AG04449 (cell line): Measurements from ENCODE around the gene HDGFL3.

Source experiments
- CTCF ChIA-PET: fragments of 350-600 bp; formaldehyde crosslinking; extraction: SDS; loops from one replicate; lab custom pipeline; 2021; ENCODE audit warnings: antibody characterized with exemption; lab: Yijun Ruan, JAX
- POLR2A ChIA-PET: fragments of 400-600, 350-600 bp; formaldehyde crosslinking; extraction: SDS; loops from one replicate; lab custom pipeline; 2020; ENCODE audit warnings: antibody characterized with exemption, inconsistent platforms; lab: Yijun Ruan, JAX
- DNase-seq: peaks from one replicate; pipeline ENCODE4 v3.0.0-alpha.2; 2010; ENCODE audit warnings: low read depth, low spot score
- H3K4me3 ChIP-seq: 2 replicates; pipeline ENCODE4 v1.5.1; 2011; ENCODE audit warnings: low read depth, mild to moderate bottlenecking, control low read depth, low read length
- CTCF ChIP-seq: IDR thresholded peaks from one replicate; pipeline ENCODE4 v1.5.1; 2011; ENCODE audit warnings: mild to moderate bottlenecking, moderate library complexity, low read length, control low read depth, inconsistent platforms; ENCODE audit not compliant: insufficient read depth; ENCODE audit errors: missing control alignments

The HDGFL3 gene

GRCh38 chr15:83107841-83108181 lies 99.8 kb downstream of the HDGFL3 start:
- CTCF ChIA-PET, result interaction anchor here (1.5 kb wide), 1 partner anchor 96 kb away, joined by 4 read pairs; the partner anchor contains the start of gene C15orf40
- TF ChIP-seq CTCF, result no peak
- DNase-seq, result no peak
- peak overlapping the region; percentile 56 for H3K4me3 ChIP-seq
- POLR2A ChIA-PET, result interaction anchor here (1.0 kb wide), 1 partner anchor 41 kb away, joined by 3 read pairs; the partner anchor contains the start of gene BTBD1

GRCh38 chr15:83106994-83107840 lies 100.4 kb downstream of the HDGFL3 start, which contains the start of gene TM6SF1:
TSS of gene TM6SF1 (plus strand) at chr15:83107645. CDS start at chr15:83107681, 36 bp downstream.
- no peak for DNase-seq
- ChIA-PET POLR2A (interaction anchor here (0.7 to 1.0 kb wide), 2 partner anchors 40 to 338 kb away, joined by 3 read pairs; partner anchors contain the start of gene BTBD1), CTCF (interaction anchor here (1.2 kb wide), 1 partner anchor 9 kb away, joined by 5 read pairs; no protein-coding TSS in a partner anchor)
- TF ChIP-seq CTCF, result no peak
- peak within 1 kb of the TSS; percentile 56 for H3K4me3 ChIP-seq

GRCh38 chr15:83105440-83105839 lies 102.2 kb downstream of the HDGFL3 start:
- no peak for DNase-seq
- no peak for TF ChIP-seq CTCF
- POLR2A ChIA-PET, result no interaction called here
- H3K4me3 ChIP-seq, result no peak overlapping the region
- CTCF ChIA-PET, result no interaction called here

GRCh38 chr15:83104141-83104540 lies 103.5 kb downstream of the HDGFL3 start:
- no peak overlapping the region for H3K4me3 ChIP-seq
- TF ChIP-seq CTCF, result no peak
- DNase-seq, result no peak
- ChIA-PET CTCF (interaction anchor here (0.7 kb wide), 1 partner anchor 93 kb away, joined by 3 read pairs; the partner anchor contains the start of gene C15orf40), POLR2A (no interaction called here)

- CTCF ChIA-PET, result no interaction called here
- H3K4me3 ChIP-seq, result no peak overlapping the region
- no peak for DNase-seq
- POLR2A ChIA-PET, result no interaction called here
- no peak for TF ChIP-seq CTCF
Observed at GRCh38 chr15:83102346-83102745, 105.3 kb downstream of the HDGFL3 start.

- TF ChIP-seq CTCF, result no peak
- ChIA-PET POLR2A (no interaction called here), CTCF (no interaction called here)
- no peak overlapping the region for H3K4me3 ChIP-seq
- DNase-seq, result no peak
Observed at GRCh38 chr15:83100097-83100646, 107.5 kb downstream of the HDGFL3 start.
